Activated CD8-positive, alpha-beta memory T cell treated with anti-CD3 and anti-CD28 coated beads for 4 hours (primary cell): ENCODE measurements around the gene LIMS1.
A peak's percentile ranks its signal among the peaks of the same experiment; 100 is the strongest.

Source experiments
- DNase-seq, 2 donors: peaks; one replicate each; pipeline ENCODE4 v3.0.0-alpha.2; 2020; ENCODE audit warnings: low read depth in 2 of 2

Gene LIMS1

DNA sequence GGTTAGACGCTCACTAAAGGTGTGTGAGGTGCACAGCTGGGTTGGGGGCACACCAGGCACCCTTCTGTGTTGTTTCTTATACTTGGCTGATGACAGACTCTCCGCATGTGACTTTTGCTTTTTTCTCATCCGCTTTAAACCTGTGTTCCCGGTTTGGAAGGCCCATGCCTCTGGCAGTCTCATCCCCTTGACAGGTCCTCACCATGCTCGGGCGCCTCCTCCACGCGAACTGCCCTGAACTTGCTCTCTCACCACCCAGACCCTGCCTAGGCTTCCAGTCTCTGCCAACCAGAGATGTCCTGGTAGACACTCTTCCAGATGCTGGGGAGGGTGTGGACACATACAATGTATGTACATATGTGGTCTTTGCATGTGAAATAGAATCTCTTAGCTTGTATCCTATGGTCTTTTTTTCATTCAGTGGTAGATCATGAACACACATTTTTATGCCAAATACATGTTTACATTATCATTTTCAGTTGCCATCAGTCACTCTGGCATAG is 79.8 kb downstream of the LIMS1 start:
- no peak for DNase-seq

GRCh38 chr2:108614659-108615058 is 80.4 kb downstream of the LIMS1 start:
- DNase-seq, result no peak

GRCh38 chr2:108615480-108616090 is 81.3 kb downstream of the LIMS1 start:
- DNase-seq, result no peak

GRCh38 chr2:108616318-108616717 is 82.0 kb downstream of the LIMS1 start:
- no peak for DNase-seq

- DNase-seq, result no peak
Observed at GRCh38 chr2:108616751-108617161, 82.5 kb downstream of the LIMS1 start.

DNA sequence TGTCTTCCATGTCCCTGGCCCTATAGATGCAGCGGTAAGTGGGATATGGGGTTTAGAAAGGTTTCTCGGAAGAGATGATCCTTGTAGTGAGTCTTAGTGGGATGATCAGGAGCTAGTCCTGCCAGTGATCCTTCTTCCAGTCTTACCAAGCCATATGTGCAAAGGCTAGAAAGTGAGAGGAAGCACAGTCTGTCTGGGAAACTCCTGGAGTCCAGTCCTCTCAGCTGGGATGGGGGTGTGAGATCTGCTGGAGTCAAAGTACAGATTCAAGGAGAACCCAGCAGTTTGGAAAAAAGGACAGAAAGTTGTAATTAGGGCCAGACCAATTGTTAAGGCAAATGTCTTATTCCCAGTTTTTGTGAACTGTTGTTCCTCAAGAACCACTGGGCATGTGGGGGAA is 83.3 kb downstream of the LIMS1 start:
- no peak for DNase-seq

GRCh38 chr2:108619925-108620620 is 85.8 kb downstream of the LIMS1 start:
- no peak for DNase-seq

DNA sequence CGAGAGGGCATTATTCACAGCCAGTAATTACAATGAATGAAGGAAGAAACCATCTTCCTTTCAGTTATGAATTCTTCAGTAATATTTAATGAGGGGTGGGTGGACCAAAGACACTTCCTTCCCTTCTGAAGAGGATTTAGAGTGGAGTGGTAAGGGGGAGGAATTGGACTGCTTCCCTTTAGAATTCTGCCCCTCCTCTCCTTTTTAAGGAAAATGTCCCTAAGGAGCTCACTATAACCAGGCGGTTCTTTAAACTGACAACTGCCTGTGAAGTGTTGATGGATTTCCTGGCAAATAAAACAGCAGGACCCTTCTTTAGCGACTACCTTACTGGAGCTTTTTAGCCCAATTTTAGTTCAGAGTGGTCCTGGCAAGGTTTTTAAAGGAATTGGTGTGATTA is 86.4 kb downstream of the LIMS1 start:
- no peak for DNase-seq

GRCh38 chr2:108621087-108621559 is 86.9 kb downstream of the LIMS1 start:
- peak; percentile 48 to 50 for DNase-seq

DNA sequence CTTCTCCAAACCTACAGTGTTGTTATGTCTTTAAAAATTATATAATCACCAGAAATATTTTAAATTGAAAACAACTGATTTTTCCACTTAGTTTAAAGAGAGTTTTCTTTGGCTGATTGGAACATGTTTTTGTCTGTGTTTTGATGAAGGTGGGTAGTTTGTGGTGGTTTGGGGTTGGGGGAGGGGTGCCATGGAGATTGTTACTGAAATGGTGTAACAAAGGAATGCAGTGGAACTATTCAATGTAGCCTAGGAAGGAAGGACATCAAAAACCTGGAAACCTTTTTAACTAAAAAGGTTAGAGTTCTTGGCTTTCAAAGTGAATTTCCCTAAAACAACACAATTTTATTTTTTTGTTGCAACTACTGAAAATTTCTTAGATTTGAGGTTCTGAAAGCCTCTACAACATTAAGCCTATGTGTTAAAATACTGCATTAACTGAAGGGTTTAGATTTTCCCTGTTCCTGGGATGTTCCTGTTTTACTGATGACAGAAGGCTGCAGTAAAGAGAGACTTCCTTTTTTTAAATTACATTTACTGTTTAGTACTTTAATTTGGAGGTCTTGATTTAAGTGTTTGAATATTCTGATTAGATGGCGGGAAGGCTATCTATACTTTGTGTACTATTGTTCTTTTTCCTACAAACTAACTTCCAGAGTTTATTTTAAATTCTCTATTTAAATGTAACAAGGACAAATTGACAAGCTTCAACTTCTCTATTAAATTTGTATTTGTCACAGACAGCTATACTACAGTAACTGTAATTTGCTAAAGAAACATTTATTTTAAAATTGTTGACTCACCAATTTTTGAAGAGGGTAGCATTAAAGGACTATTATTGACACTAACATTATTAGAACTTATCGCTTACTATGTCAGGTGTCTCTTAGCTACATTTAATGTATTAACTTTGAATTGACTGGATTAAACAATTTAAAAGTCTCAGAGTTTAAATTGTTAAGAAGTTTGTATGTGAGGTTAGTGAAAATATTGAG is 87.7 kb downstream of the LIMS1 start:
- DNase-seq, result no peak

- no peak for DNase-seq
Observed at GRCh38 chr2:108623616-108624015, 89.3 kb downstream of the LIMS1 start.

GRCh38 chr2:108625186-108625827 is 91.0 kb downstream of the LIMS1 start:
- no peak for DNase-seq

DNA sequence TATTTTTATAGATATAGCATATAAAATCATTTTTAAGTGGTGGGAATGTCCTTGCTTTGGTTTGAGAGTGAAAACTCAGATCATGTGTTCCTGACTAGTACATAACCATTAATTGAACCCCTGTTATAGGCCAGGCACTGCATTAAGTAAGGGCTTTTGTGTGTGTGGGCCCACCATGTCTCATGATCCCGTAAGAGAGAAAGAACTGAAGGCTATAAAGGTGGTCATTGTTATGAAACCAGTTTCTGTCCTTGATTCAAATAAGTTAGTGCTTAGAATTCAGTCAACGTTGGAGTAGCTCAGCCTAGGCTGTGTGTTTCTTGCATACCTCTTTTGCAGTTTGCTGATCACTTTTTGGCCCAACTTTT is 91.5 kb downstream of the LIMS1 start:
- DNase-seq, result no peak

DNA sequence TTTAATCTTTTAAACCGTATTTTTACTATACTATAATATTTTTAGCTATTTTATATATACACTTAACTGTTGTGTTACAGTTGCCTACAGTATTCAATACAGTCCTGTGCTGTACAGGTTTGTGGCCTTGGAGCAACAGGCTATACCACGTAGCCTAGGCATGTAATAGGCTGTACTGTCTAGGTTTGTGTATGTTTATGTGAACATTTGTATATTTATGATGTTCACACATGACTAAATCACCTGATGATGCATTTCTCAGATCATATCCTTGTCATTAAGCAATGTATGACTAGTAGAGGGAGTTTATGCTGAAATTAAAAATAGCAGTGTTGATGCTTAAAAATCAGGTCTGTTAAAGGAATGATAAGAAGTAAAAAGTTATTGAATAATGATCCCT is 92.7 kb downstream of the LIMS1 start:
- no peak for DNase-seq

GRCh38 chr2:108627911-108628567 is 93.8 kb downstream of the LIMS1 start:
- DNase-seq, result no peak

- no peak for DNase-seq
Observed at GRCh38 chr2:108628936-108629335, 94.7 kb downstream of the LIMS1 start.

DNA sequence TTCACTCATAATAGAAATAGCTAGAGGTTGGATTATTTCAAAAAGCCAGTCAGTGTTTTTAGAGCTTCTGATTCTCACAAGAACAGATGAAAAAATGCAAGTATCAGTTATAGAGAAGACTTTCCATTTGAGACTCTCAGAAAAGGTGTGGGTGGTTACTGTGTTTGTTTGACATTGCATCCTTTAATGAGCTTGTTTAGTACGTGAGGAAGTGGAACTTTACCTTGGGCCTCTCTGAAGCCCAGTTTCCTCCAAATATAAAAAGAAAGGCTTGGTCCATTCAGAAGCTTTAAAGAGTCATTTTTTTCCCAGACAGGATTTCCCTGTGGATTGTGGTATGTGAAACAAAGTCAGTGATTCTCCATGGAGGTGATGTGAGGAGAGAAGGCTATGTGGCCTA is 95.1 kb downstream of the LIMS1 start:
- no peak for DNase-seq

GRCh38 chr2:108630567-108631405 is 96.5 kb downstream of the LIMS1 start:
- DNase-seq, result no peak

GRCh38 chr2:108632332-108633160 is 98.3 kb downstream of the LIMS1 start:
- no peak for DNase-seq
